Stomach (tissue), 4 donors: Measurements from ENCODE around the gene MCF2L2.
"Not testable (repeated sequence)": the region's sequence is repeated elsewhere in the genome, so short reads cannot be mapped to it uniquely, and the experiment has no call there.

ENCODE experiments used
- CTCF ChIP-seq, 7 experiments: fragments of 450-650 bp in 4 of 7; fragments of 200-600 bp in 3 of 7; sonication (generic) in 3 of 7; IDR thresholded peaks; one replicate each; pipeline ENCODE4 v1.5.1; 2016 to 2019; ENCODE audit warnings: antibody characterized with exemption in 7 of 7, control low read depth in 2 of 7, mild to moderate bottlenecking in 1 of 7
- EP300 ChIP-seq: sonication (generic); formaldehyde crosslinking; IDR thresholded peaks from one replicate; pipeline ENCODE4 v1.6.1; 2017; ENCODE audit warnings: antibody characterized with exemption
- POLR2A ChIP-seq, 4 donors: fragments of 450-650 bp; IDR thresholded peaks; one replicate each; pipeline ENCODE4 v1.6.1; 2016; ENCODE audit warnings: antibody characterized with exemption in 4 of 4, control low read depth in 2 of 4, mild to moderate bottlenecking in 1 of 4, moderate library complexity in 1 of 4
- POLR2AphosphoS5 ChIP-seq, 3 donors: sonication (generic); formaldehyde crosslinking; IDR thresholded peaks; one replicate each; pipeline ENCODE4 v1.6.1; 2016; ENCODE audit warnings: antibody characterized with exemption in 3 of 3

GRCh38 chr3:183418807-183419206 is 9.6 kb downstream of the MCF2L2 start:
- not testable (repeated sequence) for TF ChIP-seq POLR2AphosphoS5 (IDR thresholded peaks at IDR 0.05); CTCF (IDR thresholded peaks at IDR 0.05); POLR2A (IDR thresholded peaks at IDR 0.05); EP300
